ENCODE data around the gene LCN6.
"Not testable (repeated sequence)": the region's sequence is repeated elsewhere in the genome, so short reads cannot be mapped to it uniquely, and the experiment has no call there.

LCN6 gene

GRCh38 chr9:136722093-136722968, 26.0 kb downstream of the LCN6 start:
- no peak for DNase-seq

GRCh38 chr9:136721339-136722092, 26.8 kb downstream of the LCN6 start:
- DNase-seq, result no peak

- no peak for DNase-seq
Measured at GRCh38 chr9:136720898-136721338, 27.4 kb downstream of the LCN6 start.

GRCh38 chr9:136720251-136720897, 28.0 kb downstream of the LCN6 start:
- DNase-seq, result no peak

GRCh38 chr9:136719195-136719880, 29.0 kb downstream of the LCN6 start:
- DNase-seq, result no peak

- no peak for DNase-seq
Measured at GRCh38 chr9:136718345-136719194, 29.8 kb downstream of the LCN6 start.

GRCh38 chr9:136717399-136717798, 30.9 kb downstream of the LCN6 start:
- no peak for DNase-seq

- DNase-seq, result no peak
Measured at GRCh38 chr9:136714893-136715274, 33.4 kb downstream of the LCN6 start.

GRCh38 chr9:136714096-136714892, 34.0 kb downstream of the LCN6 start:
- DNase-seq, result no peak

- DNase-seq, result no peak
Measured at GRCh38 chr9:136713550-136713949, 34.8 kb downstream of the LCN6 start.

- DNase-seq, result no peak
Measured at GRCh38 chr9:136712690-136713544, 35.4 kb downstream of the LCN6 start.

GRCh38 chr9:136711751-136712689, 36.3 kb downstream of the LCN6 start, which contains the start of gene DIPK1B:
Gene DIPK1B (plus strand): TSS chr9:136712572. CDS start chr9:136712666, 94 bp downstream.
- peak; percentile 41 for DNase-seq

- DNase-seq, result not testable (repeated sequence)
Measured at GRCh38 chr9:136711219-136711648, 37.1 kb downstream of the LCN6 start.

GRCh38 chr9:136710543-136710942, 37.8 kb downstream of the LCN6 start:
- DNase-seq, result no peak

GRCh38 chr9:136709454-136710109, 38.7 kb downstream of the LCN6 start:
- no peak for DNase-seq

- DNase-seq, result no peak
Measured at GRCh38 chr9:136707849-136708517, 40.3 kb downstream of the LCN6 start.

GRCh38 chr9:136707011-136707410, 41.3 kb downstream of the LCN6 start:
- DNase-seq, result no peak

- no peak for DNase-seq
Measured at GRCh38 chr9:136705564-136705963, 42.8 kb downstream of the LCN6 start.
